Muscle of back (tissue), 13 donors: ENCODE measurements around the gene SELENON. TPM values are rescaled to one million over a fixed set of nuclear protein-coding genes. Genes with fewer than 3 reads are reported as not detected.

Source experiments
- DNase-seq, 3 donors: peaks; one replicate each; pipeline versions ENCODE4 v3.0.0 to v3.0.0-alpha.2; 2013
- long read RNA-seq, 9 donors: transcript quantifications; one replicate each; lab custom pipeline, GENCODE V29; 2026
- polyA plus RNA-seq, 10 donors: library from polyadenylated mRNA; unstranded; fragments of 120-200 nt; gene quantifications; one replicate each; pipeline ENCODE4 v1.2.1, GENCODE V29; 2013; ENCODE audit not compliant: insufficient read length in 10 of 10

The SELENON gene
- 10 to 100 TPM; 47.4 to 74.8 (median 56.5) TPM for polyA plus RNA-seq
- long read RNA-seq, donor 1, full-length matches to known transcripts: 9 of 9 reads
- long read RNA-seq, donor 1, partial matches to known transcripts: 0 of 9 reads
- long read RNA-seq, donor 1, other reads (novel, unspliced or antisense): 0 of 9 reads
- long read RNA-seq, donor 2, full-length matches to known transcripts: 9 of 9 reads
- long read RNA-seq, donor 2, partial matches to known transcripts: 0 of 9 reads
- long read RNA-seq, donor 2, other reads (novel, unspliced or antisense): 0 of 9 reads
- long read RNA-seq, donor 3: 0 reads
- long read RNA-seq, donor 4, full-length matches to known transcripts: 8 of 8 reads
- long read RNA-seq, donor 4, partial matches to known transcripts: 0 of 8 reads
- long read RNA-seq, donor 4, other reads (novel, unspliced or antisense): 0 of 8 reads
- long read RNA-seq, donor 5, full-length matches to known transcripts: 11 of 11 reads
- long read RNA-seq, donor 5, partial matches to known transcripts: 0 of 11 reads
- long read RNA-seq, donor 5, other reads (novel, unspliced or antisense): 0 of 11 reads
- long read RNA-seq, donor 6, full-length matches to known transcripts: 11 of 25 reads
- long read RNA-seq, donor 6, partial matches to known transcripts: 14 of 25 reads
- long read RNA-seq, donor 6, other reads (novel, unspliced or antisense): 0 of 25 reads
- long read RNA-seq, donor 7, full-length matches to known transcripts: 13 of 39 reads
- long read RNA-seq, donor 7, partial matches to known transcripts: 26 of 39 reads
- long read RNA-seq, donor 7, other reads (novel, unspliced or antisense): 0 of 39 reads
- long read RNA-seq, donor 8, full-length matches to known transcripts: 6 of 27 reads
- long read RNA-seq, donor 8, partial matches to known transcripts: 21 of 27 reads
- long read RNA-seq, donor 8, other reads (novel, unspliced or antisense): 0 of 27 reads
- long read RNA-seq, donor 9, full-length matches to known transcripts: 4 of 4 reads
- long read RNA-seq, donor 9, partial matches to known transcripts: 0 of 4 reads
- long read RNA-seq, donor 9, other reads (novel, unspliced or antisense): 0 of 4 reads

- peak in 2 of 3 donors; percentile 75 to 88 for DNase-seq
Measured at GRCh38 chr1:25799935-25800702, at the start of gene SELENON. SELENON (plus strand) TSS chr1:25800193; CDS start chr1:25800231, 38 bp downstream.

- no peak for DNase-seq
Measured at GRCh38 chr1:25750923-25751605, 48.9 kb upstream of the SELENON start.

GRCh38 chr1:25754470-25755181 lies 45.4 kb upstream of the SELENON start:
- DNase-seq: peak; percentile 45 to 82 (median 58)

- DNase-seq: no peak
Measured at GRCh38 chr1:25755475-25756125, 44.4 kb upstream of the SELENON start.

- DNase-seq: no peak
Measured at GRCh38 chr1:25756215-25756614, 43.8 kb upstream of the SELENON start.

GRCh38 chr1:25757151-25757845 lies 42.7 kb upstream of the SELENON start:
- DNase-seq: no peak

GRCh38 chr1:25757846-25758185 lies 42.2 kb upstream of the SELENON start:
- DNase-seq: no peak

- no peak for DNase-seq
Measured at GRCh38 chr1:25758466-25759070, 41.4 kb upstream of the SELENON start.

GRCh38 chr1:25760122-25760719 lies 39.8 kb upstream of the SELENON start:
- DNase-seq: no peak

- no peak for DNase-seq
Measured at GRCh38 chr1:25760871-25761270, 39.1 kb upstream of the SELENON start.

GRCh38 chr1:25763493-25763892 lies 36.5 kb upstream of the SELENON start:
- no peak for DNase-seq

GRCh38 chr1:25765136-25765922 lies 34.7 kb upstream of the SELENON start:
- DNase-seq: no peak

- no peak for DNase-seq
Measured at GRCh38 chr1:25765923-25766589, 33.9 kb upstream of the SELENON start.

- no peak for DNase-seq
Measured at GRCh38 chr1:25766721-25767436, 33.1 kb upstream of the SELENON start.

GRCh38 chr1:25767437-25767770 lies 32.6 kb upstream of the SELENON start:
- no peak for DNase-seq

- no peak for DNase-seq
Measured at GRCh38 chr1:25768999-25769398, 31.0 kb upstream of the SELENON start.
